GM18519 (cell line): ENCODE results near the gene SEZ6L2.
"Not testable (repeated sequence)": the region's sequence is repeated elsewhere in the genome, so short reads cannot be mapped to it uniquely, and the experiment has no call there.

Experiments used
- ATAC-seq: cut with Tn5 transposase; IDR thresholded peaks from one replicate; pipeline ENCODE4 v1.9.1; 2021; ENCODE audit warnings: mild to moderate bottlenecking, moderate library complexity; ENCODE audit not compliant: unreplicated experiment, low FRiP score

SEZ6L2 gene

DNA sequence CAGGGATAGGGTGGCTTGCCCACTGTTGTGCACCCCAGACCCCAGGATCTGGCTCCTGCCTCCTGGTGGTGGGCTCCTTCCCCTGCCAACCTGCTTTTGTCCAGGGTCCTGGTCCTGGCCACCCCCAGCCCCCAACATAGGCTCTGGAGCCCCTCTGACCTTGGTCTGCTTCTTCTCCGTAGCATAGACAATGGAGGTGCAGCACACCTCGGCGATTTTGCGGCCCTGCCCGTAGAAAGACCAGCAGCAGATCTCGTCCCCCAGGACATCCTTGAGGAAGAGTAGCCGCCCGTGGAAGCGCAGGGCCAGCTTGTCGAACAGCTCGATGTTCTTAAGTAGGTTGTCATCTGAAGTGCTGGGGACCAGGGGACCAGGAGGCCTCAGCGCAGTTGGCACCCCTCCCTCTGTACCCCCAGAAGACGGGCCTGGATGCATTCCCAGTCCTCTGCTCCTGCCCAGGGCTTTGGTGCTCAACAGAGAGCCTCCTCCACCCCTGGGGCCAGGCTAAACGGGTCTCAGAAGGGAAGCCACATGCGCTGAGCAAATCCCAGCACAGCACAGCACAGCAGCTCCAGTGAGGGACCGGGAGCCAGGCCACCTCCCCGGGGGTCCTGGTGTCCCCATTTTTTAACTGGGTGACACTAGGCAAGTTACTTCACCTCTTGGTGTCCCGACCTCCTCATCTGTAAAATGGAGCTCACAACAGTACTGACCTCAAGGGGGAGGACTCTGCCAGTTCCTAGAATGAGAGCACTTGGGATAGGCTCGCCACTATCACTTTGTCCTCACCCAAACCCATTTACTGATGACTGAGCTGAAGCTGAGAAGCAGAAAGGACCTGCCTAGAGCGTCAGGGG is 11.7 kb upstream of the SEZ6L2 start:
- no peak for ATAC-seq

DNA sequence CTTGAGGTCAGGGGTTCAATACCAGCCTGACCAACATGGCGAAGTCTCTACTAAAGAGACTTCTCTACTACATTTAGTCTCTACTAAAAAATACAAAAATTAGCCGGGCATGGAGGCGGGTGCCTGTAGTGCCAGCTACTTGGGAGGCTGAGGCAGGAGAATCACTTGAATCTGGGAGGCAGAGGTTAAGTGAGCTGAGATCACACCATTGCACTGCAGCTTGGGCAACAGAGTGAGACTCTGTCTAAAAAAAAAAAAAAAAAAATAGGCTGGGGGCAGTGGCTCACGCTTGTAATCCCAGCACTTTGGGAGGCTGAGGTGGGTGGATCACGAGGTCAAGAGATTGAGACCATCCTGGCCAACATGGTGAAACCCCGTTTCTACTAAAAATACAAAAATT is 10.5 kb upstream of the SEZ6L2 start:
- not testable (repeated sequence) for ATAC-seq

DNA sequence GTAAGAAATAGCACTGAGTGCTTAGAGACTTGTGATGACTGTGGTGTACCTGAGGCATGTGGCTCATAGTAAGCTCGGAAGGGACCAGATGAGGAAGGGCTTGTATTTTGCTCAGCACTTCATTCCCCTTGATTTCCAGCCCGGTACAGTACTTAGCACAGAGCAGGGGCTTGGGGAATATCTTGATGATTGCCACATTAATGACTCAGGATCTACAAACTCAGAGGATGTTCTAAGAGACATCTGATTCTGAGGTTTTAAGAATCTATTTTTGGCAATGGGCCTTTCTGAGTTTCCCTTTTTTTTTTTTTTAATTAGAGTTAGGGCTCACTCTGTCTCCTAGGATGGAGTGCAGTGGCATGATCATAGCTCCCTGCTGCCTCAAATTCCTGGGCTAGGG is 10.0 kb upstream of the SEZ6L2 start:
- ATAC-seq = no peak

DNA sequence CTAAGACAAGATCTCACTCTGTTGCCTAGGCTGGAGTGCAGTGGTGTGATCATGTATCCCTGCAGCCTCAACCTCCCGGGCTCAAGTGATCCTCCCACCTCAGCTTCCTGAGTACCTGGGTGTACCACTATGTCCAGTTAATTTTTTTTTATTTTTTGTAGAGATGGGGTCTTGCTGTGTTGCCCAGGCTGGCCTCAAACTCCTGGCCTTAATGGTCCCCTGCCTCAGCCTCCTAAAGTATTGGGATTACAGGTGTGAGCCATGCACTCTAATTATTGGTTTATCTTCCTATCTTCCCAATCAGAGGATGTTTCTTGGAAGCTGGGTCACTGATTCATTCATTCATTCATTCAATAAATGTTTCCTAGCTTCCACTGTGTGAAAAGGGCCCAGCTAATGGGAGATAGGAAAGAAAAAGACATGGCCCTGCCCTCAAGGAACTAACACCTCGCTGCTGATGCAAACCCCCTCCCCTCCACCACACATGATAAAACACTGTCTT is 9.4 kb upstream of the SEZ6L2 start:
- no peak for ATAC-seq

DNA sequence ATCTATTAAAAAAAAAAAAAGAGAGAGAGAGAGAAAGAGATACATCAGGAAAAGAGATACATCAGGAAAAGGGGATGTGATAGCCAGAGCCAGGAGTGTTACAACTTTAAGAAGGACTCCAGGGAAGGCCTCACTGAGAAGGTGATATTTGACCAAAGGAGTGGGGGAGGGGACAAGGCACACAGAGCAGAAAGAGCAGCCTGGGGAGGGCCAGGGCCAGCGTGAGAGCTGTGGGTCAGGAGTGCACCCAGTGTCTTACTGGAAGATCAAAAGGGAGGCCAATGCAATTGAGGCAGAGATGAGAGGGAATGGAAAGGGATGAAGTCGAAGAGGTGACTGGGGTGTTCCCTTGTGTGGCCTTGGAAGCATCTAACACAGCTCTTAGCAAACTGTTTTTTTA is 8.6 kb upstream of the SEZ6L2 start:
- no peak for ATAC-seq

DNA sequence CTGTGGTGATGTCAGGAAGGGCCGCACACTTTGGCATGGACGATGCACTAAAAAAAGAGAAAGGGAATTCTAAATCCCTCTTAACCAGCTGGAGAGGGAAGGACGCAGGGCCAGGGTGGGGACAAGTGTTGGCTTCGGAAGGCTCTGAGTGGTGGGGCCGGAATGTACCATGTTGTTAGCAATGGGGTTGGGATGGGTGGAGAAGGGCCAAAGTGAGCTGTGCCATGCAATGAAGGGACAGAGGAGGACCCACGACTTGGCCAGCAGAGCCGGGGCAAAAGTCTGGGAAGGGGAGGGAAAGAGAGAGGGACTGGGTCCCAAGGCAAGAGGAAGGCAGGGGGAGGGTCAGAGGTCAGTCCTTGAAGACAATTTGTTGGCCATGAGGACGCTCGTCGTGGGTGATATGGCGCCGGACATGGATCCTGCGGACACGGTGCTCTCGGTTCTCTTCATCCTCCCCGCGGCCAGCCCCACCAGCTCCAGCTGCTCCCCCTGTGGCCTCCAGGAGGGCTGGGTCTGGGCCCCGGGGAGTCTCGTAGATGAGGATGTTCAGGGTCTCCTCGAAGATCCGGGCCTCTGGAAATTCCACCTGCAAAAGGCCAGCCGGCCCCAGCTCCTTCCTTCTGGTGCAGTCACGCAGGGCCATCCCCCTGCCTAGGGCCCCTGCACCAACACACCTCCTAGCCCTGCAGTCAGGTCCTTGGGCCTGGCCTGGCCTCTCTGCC is 7.3 kb upstream of the SEZ6L2 start:
- no peak for ATAC-seq

DNA sequence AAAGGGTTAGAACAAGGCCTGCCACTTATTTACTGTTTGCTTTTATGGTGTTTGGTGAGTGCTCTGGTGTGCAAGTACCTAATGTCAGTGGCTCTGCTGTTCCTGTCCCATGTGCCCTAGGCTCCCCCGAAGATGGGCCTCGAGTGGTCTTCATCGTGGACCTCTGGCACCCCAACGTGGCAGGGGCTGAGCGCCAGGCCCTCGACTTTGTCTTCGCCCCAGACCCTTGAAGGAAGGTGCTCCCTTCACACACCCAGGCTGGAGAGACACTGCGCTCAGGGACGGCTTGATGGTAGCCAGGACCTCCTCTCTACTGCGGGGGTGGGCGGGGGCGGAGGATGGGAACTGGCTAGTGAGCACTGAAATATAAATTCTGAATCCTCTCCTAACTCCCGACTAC is 6.3 kb upstream of the SEZ6L2 start:
- no peak for ATAC-seq

DNA sequence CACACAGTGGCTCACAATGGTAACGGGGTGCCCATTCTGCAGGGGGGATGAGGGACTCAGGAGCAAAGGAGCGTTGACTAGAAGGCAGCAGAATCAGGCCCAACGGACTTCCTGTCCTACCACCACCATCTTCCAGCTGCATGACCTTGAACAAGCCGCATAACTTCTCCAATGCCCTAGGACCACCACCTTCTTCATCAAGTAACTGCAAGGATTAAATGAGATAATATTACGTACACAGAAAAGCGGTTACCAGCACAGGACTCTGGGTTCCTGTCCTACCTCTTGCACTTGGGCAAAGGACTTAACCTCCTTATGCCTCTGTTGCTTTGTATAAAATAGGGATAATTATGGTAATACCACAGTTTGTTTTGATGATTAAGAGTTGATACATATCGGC is 5.6 kb upstream of the SEZ6L2 start:
- ATAC-seq = no peak

DNA sequence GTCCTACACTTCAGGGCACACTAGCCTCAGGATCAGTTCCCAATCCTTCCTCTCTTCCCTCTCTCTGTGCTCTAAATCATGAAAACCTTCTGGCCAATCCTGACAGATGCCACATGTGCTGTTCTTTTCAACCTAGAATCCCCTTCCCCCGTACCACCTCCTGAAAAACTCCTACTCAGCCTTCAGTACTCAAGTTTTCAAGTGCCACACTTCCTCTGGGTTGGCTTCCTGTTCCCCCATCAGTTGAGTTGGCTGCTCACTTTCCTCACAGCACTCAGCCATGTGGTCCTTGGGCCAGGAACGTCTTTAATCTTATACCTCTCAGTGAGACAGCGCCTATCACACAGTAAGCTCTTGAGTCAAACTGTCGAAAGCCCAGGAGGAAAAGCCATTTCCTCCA is 4.2 kb upstream of the SEZ6L2 start:
- ATAC-seq = no peak

DNA sequence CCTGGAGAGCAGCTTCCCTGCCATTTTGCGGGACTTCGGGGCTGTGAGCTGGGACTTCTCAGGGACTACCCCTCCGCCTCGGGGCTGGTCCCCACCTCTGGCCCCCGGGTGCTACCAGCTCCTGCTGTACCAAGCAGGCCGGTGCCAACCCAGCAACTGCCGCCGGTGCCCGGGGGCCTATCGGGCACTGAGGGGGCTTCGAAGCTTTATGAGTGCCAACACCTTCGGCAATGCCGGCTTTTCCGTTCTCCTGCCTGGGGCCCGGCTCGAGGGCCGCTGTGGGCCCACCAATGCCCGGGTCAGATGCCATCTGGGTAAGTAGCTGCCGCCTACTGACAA is 2.2 kb upstream of the SEZ6L2 start:
- no peak for ATAC-seq

DNA sequence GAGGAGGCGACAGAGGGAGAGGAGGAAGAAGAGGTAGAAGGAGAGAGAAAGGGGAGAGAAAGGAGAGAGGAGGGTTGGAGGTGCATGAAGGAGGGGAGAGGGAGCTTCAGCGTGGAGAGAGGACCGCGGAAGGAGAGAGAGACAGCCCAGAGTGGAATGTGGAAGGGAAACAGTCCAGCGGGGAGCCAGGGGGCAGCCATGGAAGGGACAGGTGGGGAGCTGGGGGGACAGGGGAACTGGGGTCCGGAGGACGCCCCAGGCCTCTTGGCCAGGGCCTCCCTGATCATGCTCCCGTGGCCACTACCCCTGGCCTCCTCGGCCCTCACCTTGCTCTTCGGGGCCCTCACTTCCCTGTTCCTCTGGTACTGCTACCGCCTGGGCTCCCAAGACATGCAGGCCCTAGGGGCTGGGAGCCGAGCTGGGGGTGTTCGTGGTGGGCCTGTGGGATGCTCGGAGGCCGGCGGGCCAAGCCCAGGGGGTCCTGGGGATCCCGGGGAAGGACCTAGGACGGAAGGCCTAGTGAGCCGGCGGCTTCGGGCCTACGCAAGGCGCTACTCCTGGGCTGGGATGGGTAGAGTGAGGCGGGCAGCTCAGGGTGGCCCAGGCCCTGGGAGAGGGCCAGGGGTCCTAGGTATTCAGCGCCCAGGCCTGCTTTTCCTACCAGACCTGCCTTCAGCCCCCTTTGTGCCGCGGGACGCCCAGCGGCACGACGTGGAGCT is 1.7 kb upstream of the SEZ6L2 start:
- no peak for ATAC-seq

DNA sequence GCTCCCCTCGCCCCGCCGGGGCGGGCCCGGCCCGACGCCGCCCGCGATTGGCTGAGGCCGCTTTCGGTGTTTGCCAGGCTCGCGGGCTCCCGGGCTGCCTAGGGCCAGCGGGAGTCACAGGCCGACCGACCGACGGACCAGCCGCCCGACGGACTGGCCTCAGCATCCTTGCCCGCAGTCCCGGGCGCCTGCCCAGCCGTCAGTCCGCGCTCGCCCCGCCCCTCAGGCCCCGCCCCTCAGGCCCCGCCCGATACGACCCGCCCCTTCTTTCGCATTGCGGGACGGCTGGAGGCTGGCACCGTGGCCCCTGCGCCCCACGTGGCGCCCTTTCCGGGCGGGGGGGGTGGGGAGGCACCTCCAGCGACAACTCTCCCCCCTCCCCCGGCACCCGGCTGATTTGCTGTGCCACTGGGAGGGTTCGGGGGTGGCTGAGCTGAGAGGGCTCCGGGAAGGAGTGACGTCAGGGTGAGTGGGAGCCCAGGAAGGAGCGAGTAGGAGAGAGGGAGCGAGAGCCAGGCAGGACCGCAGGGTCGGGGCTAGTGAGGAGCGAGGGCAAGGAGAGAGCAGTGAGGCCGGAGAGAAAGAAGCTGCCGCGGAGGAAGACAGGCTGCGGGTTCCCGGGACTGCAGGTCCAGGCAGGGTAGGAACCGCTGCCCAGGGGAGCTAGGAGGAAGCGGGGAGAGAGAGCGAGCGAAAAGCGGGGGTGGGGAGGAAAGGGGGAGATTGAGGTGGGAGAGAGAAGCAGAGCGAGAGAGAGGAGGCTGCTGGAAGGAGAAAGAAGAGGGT is 945 bp upstream of the SEZ6L2 start, which contains the start of gene ASPHD1:
Gene ASPHD1 (plus strand): TSS at position 387 of the 786 bp plus-strand sequence. CDS start 484 bp downstream, outside the sequence.
- ATAC-seq = no peak

DNA sequence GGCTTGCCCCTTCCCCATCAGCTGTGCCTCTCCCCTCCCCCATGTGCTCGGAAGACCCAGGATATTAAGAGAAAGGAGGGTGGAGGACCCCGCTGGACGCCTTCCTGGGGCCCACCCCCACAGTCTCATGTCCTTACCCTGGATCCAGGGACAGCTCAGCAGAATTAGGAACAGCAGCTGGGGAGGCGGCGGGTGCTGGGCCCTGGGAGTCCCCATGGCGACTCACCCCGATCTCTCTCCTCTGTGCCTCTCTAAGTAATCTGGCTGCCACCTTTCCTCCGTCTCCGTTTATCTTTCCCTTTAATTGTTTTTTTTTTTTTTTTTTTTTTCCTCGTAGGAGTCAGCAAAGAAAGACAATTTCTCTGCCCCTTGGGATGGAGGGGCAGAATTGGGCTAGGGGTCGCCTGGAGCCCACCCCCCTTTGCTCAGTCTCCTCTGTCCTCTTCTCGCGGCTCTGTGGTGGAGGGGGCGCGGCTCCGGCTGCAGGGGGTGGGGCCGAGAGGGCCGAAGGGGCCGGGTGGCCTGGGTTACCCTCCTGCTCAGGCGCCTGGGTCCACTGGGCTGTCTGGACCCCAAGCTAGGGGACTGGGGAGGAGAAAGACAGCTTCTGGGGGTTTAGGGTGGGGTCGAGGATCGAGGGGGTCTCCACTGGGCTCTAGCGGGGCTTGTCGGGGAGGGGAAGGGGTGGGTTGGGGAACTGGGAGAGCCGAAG is 390 bp downstream of the SEZ6L2 start:
- no peak for ATAC-seq

DNA sequence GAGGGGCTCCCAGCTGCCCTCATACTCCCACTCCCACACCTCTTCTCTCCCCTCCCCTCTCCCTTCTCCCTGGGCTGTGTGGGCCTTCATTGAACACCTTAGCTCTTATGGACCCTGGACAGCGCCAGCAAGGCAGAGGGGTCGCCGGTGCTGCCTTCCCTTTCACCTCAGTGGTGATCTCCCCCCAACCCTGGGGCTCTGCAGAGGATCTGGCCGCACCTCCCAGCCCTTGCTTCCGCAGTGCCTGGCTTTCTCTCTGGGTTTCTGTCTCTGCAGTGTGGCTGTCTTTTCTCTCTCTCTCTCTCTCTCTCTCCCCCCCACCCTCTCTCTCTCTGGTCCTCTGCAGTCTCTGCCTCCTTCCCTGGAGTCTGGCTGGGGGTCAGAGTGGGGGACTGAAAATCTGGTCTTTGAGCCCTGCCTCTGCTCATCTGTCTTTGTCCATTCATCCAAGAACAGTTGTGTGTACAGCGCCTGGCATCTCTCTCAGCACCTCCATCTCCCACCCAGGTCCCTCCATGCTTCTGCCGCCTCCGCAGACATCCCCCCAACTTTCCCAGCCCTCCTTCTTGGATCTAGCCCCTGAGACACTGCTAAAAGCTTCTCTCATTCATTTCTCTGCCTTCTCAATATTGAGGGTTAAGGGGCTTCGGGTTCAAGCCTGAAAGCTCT is 1.1 kb downstream of the SEZ6L2 start:
- no peak for ATAC-seq

DNA sequence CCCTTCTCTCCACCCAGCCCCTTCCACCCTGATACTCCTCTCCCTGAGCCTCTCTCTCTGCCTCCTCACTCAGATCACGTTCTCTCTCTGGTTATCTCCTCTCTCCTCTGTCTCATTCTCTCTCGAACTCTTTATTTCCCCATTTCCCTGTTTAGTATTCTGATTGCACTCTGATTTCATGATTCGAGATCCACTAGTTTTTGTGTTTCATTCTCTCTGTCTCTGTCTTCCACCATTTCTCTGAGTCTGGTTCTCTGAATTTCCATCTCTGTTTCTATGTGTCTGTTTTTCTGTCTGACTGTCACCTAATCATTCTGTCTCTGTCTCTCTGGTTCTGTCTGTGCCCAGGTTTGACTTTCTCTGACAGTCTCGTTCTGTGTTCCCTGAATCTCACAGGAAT is 2.0 kb downstream of the SEZ6L2 start:
- no peak for ATAC-seq

DNA sequence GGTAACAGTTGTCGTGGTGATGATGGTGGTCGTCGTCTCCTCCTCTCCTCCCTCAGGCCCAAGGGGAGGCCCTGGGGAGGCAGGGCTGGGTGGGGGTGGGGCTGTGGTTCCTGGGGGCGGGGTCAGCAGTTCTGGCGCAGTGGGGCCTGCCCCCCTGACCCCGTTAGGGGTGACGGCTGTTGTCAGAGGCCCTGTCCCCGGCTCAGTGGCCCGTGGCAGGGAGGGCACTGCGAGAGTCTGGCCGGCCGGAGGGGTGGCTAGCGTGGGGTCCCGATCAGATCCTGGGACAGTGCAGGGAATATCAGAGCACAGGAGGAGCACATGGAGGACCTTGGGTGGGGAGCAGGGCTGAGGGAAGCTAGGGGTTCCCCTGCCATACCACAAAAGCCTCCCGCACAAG is 2.5 kb downstream of the SEZ6L2 start:
- ATAC-seq = no peak

DNA sequence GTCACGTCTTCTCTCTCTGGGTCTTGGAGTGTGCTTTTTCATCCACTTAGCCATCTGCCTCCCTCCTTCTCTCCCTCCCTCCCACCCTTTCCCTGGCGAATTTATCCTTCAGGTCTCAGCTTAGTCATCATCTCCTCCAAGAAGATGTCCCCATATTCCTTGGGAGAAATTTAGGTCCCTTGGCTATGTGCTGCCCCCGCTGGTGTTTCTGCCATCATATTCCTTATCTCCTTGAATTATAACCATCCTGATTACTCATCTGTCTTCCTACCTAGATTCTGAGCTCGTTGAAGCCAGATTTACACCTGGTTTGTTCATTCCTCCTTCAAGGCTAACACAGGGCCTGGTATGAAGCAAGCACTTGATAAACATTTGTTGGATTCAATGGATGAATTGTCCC is 5.0 kb downstream of the SEZ6L2 start:
- ATAC-seq = no peak

DNA sequence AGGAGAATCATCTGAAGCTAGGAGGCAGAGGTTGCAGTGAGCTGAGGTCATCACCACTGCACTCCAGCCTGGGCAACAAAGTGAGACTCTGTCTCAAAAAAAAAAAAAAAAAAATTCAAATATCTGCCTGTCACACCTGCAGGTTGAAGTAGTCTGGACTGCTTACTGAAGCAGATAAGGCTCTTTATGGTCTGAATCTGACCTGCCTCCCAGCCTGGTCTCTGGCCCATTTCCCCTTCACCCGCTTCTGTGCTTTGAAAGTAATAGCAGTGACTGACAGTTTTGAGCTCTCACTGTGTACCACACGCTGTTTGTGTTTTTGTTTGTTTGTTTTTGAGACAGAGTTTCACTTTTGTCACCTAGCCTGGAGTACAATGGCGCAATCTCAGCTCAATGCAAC is 5.8 kb downstream of the SEZ6L2 start:
- no peak for ATAC-seq

DNA sequence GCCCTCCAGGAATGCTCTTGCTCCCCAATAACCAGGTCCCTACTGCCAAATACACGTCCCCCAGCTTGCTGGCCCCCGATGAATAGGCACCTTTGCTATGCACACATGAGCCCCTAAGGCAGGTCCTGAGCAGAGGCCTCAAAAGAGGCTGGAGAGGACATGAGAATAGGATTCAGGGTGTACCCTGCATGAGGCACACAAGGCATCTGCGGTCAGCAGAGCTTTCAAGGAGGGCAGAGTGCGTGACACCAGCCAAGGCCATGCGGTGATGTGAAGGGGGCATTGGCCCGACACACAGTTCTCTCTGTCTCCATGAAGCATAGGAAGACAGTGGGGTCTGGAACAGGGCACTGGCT is 6.9 kb downstream of the SEZ6L2 start:
- no peak for ATAC-seq
